Putamen (tissue), 1 donor: ENCODE data around the gene INSYN2A.

Experiments
- DNase-seq: peaks from one replicate; pipeline ENCODE4 v3.0.0-alpha.2; 2016; ENCODE audit warnings: low spot score

INSYN2A gene

GRCh38 chr10:127195041-127195506 is 1.3 kb downstream of the INSYN2A start:
- no peak for DNase-seq

GRCh38 chr10:127194599-127194998 is 1.8 kb downstream of the INSYN2A start:
- DNase-seq = peak; percentile 21

- DNase-seq = no peak
These were observed 2.3 kb downstream of the INSYN2A start for GRCh38 chr10:127194111-127194510.

- no peak for DNase-seq
These were observed 3.3 kb downstream of the INSYN2A start for GRCh38 chr10:127193125-127193524.

- DNase-seq = no peak
These were observed 6.0 kb downstream of the INSYN2A start for GRCh38 chr10:127190427-127190826.

GRCh38 chr10:127189226-127189625 is 7.2 kb downstream of the INSYN2A start:
- no peak for DNase-seq

- DNase-seq = no peak
These were observed 9.6 kb downstream of the INSYN2A start for GRCh38 chr10:127186813-127187212.

- DNase-seq = no peak
These were observed 11.8 kb downstream of the INSYN2A start for GRCh38 chr10:127184582-127184981.

GRCh38 chr10:127182161-127182560 is 14.2 kb downstream of the INSYN2A start:
- no peak for DNase-seq

- DNase-seq = no peak
These were observed 16.7 kb downstream of the INSYN2A start for GRCh38 chr10:127179612-127180250.

- no peak for DNase-seq
These were observed 19.7 kb downstream of the INSYN2A start for GRCh38 chr10:127176649-127177048.

GRCh38 chr10:127175357-127176110 is 20.9 kb downstream of the INSYN2A start:
- DNase-seq = no peak

GRCh38 chr10:127174866-127175265 is 21.5 kb downstream of the INSYN2A start:
- no peak for DNase-seq

- peak; percentile 31 for DNase-seq
These were observed 28.1 kb downstream of the INSYN2A start for GRCh38 chr10:127168261-127168660.

GRCh38 chr10:127162841-127163240 is 33.5 kb downstream of the INSYN2A start:
- DNase-seq = no peak

GRCh38 chr10:127161482-127161881 is 34.9 kb downstream of the INSYN2A start:
- no peak for DNase-seq

GRCh38 chr10:127159648-127160245 is 36.6 kb downstream of the INSYN2A start:
- DNase-seq = no peak

GRCh38 chr10:127158662-127159061 is 37.7 kb downstream of the INSYN2A start:
- DNase-seq = no peak

- DNase-seq = no peak
These were observed 38.7 kb downstream of the INSYN2A start for GRCh38 chr10:127157506-127158200.

- DNase-seq = no peak
These were observed 39.3 kb downstream of the INSYN2A start for GRCh38 chr10:127157089-127157488.

- no peak for DNase-seq
These were observed 41.4 kb downstream of the INSYN2A start for GRCh38 chr10:127154831-127155620.

GRCh38 chr10:127153181-127153580 is 43.2 kb downstream of the INSYN2A start:
- DNase-seq = no peak
